Neural progenitor cell (in vitro differentiated cells): ENCODE data around the gene EXO5. TPM values are rescaled to one million over a fixed set of nuclear protein-coding genes. Genes with fewer than 3 reads are reported as not detected.
A peak's percentile ranks its signal among the peaks of the same experiment; 100 is the strongest.

Source experiments
- DNase-seq: peaks from one replicate; pipeline ENCODE4 v3.0.0-alpha.2; 2016; ENCODE audit warnings: low spot score
- H2AFZ ChIP-seq: fragments of 200-600 bp; sonication (generic); replicated peaks from 2 replicates; pipeline ENCODE4 v1.6.1; 2016; ENCODE audit warnings: antibody characterized with exemption
- H3F3A ChIP-seq: fragments of 200-600 bp; sonication (generic); 2 replicates; pipeline ENCODE4 v1.6.1; 2016; ENCODE audit warnings: antibody characterized with exemption, low read depth
- H3K27ac ChIP-seq: fragments of 200-600 bp; sonication (generic); 2 replicates; pipeline ENCODE4 v1.5.1; 2016; ENCODE audit warnings: mild to moderate bottlenecking
- H3K27me3 ChIP-seq: fragments of 200-600 bp; sonication (generic); 2 replicates; pipeline ENCODE4 v1.6.1; 2016; ENCODE audit warnings: mild to moderate bottlenecking, moderate library complexity
- H3K36me3 ChIP-seq: fragments of 200-600 bp; sonication (generic); 2 replicates; pipeline ENCODE4 v1.5.1; 2016
- H3K4me1 ChIP-seq: fragments of 200-600 bp; sonication (generic); 2 replicates; pipeline ENCODE4 v1.6.1; 2016; ENCODE audit warnings: mixed run types
- H3K4me2 ChIP-seq: fragments of 200-600 bp; sonication (generic); 2 replicates; pipeline ENCODE4 v1.6.1; 2016
- H3K4me3 ChIP-seq: fragments of 200-600 bp; sonication (generic); 2 replicates; pipeline ENCODE4 v1.5.1; 2016
- H3K79me2 ChIP-seq: fragments of 200-600 bp; sonication (generic); 2 replicates; pipeline ENCODE4 v1.6.1; 2016; ENCODE audit warnings: low read depth
- H3K9ac ChIP-seq: fragments of 200-600 bp; sonication (generic); 2 replicates; pipeline ENCODE4 v1.6.1; 2016
- H3K9me3 ChIP-seq: fragments of 200-600 bp; sonication (generic); 2 replicates; pipeline ENCODE4 v1.5.1; 2016; ENCODE audit warnings: low read depth
- H4K20me1 ChIP-seq: fragments of 200-600 bp; sonication (generic); 2 replicates; pipeline ENCODE4 v1.6.1; 2016; ENCODE audit warnings: low read depth
- H3K27ac Mint-ChIP-seq: 3 replicates; pipeline ENCODE4 v1.8.0; 2021; ENCODE audit warnings: mixed read lengths
- H3K27me3 Mint-ChIP-seq: 2 replicates; pipeline ENCODE4 v1.8.0; 2022; ENCODE audit warnings: low read depth, mild to moderate bottlenecking, inconsistent platforms, moderate library complexity, mixed read lengths; ENCODE audit not compliant: insufficient read depth
- H3K36me3 Mint-ChIP-seq: 3 replicates; pipeline ENCODE4 v1.8.0; 2021; ENCODE audit warnings: mixed read lengths
- H3K4me1 Mint-ChIP-seq: 3 replicates; pipeline ENCODE4 v1.8.0; 2021; ENCODE audit warnings: mixed read lengths
- H3K4me3 Mint-ChIP-seq: 3 replicates; pipeline ENCODE4 v1.8.0; 2021; ENCODE audit warnings: mild to moderate bottlenecking, moderate library complexity, mixed read lengths
- H3K9me3 Mint-ChIP-seq: 3 replicates; pipeline ENCODE4 v1.8.0; 2020; ENCODE audit warnings: mixed read lengths
- CTCF ChIP-seq: fragments of 200-600 bp; sonication (generic); IDR thresholded peaks from 2 replicates; pipeline ENCODE4 v1.5.1; 2017; ENCODE audit warnings: antibody characterized with exemption, mild to moderate bottlenecking
- EZH2 ChIP-seq: fragments of 200-600 bp; sonication (generic); IDR thresholded peaks from 2 replicates; pipeline ENCODE4 v1.6.1; 2017; ENCODE audit warnings: antibody characterized with exemption, mild to moderate bottlenecking, moderate library complexity
- EZH2phosphoT487 ChIP-seq: fragments of 200-600 bp; sonication (generic); IDR thresholded peaks from 2 replicates; pipeline ENCODE4 v1.6.1; 2017; ENCODE audit warnings: antibody characterized with exemption
- total RNA-seq: library from RNA; depleted of rRNA; stranded (reverse); fragments of >200 nt; gene quantifications from 2 replicates; pipeline ENCODE4 v1.2.3, GENCODE V29; 2015; ENCODE audit warnings: low replicate concordance

EXO5 gene
- total RNA-seq, 1 donor from 2014 or later: 11.9 TPM

GRCh38 chr1:40475268-40475667, 33.3 kb upstream of the EXO5 start:
- DNase-seq: no peak
- Histone ChIP-seq H3K4me3 (no peak overlapping the region), H3K36me3 (no peaks in the 10 kb centered on the region), H3K4me1 (peaks cover 9% of the 10 kb centered on the region), H3F3A (peaks cover 10% of the 10 kb centered on the region), H3K9me3 (peaks cover 19% of the 10 kb centered on the region), H3K27me3 (no peaks in the 10 kb centered on the region), H3K4me2 (no peak overlapping the region), H3K27ac (no peak overlapping the region), H4K20me1 (no peaks in the 10 kb centered on the region), H3K79me2 (no peaks in the 10 kb centered on the region), H2AFZ (no peak overlapping the region), H3K9ac (no peak overlapping the region)
- Mint-ChIP-seq H3K36me3 (peaks cover 24% of the 10 kb centered on the region), H3K27me3 (no peaks in the 10 kb centered on the region), H3K4me3 (no peak overlapping the region), H3K27ac (no peak overlapping the region), H3K9me3 (peaks cover 63% of the 10 kb centered on the region), H3K4me1 (peaks cover 7% of the 10 kb centered on the region)
- TF ChIP-seq EZH2: no peak
- TF ChIP-seq CTCF: no peak
- TF ChIP-seq EZH2phosphoT487: no peak

- Mint-ChIP-seq H3K4me3 (peak within 1 kb of the TSS; percentile 89), H3K27ac (peak within 1 kb of the TSS; percentile 58)
- peaks cover 9% of the 10 kb centered on the region for H3K4me1 ChIP-seq
Measured at GRCh38 chr1:40476924-40477677, 31.5 kb upstream of the EXO5 start, which contains the start of gene ZFP69. Gene ZFP69 (plus strand): TSS chr1:40477290. CDS start chr1:40479362, 2,072 bp downstream.

GRCh38 chr1:40477678-40478053, 30.9 kb upstream of the EXO5 start:
- Histone ChIP-seq H2AFZ (peak overlapping the region; percentile 91), H3F3A (peaks cover 10% of the 10 kb centered on the region), H3K79me2 (no peaks in the 10 kb centered on the region), H3K36me3 (no peaks in the 10 kb centered on the region), H3K4me2 (peak overlapping the region; percentile 90), H4K20me1 (no peaks in the 10 kb centered on the region), H3K9ac (peak overlapping the region; percentile 44), H3K4me3 (peak overlapping the region; percentile 80), H3K4me1 (peaks cover 9% of the 10 kb centered on the region), H3K27ac (no peak overlapping the region), H3K27me3 (no peaks in the 10 kb centered on the region), H3K9me3 (peaks cover 16% of the 10 kb centered on the region)
- TF ChIP-seq EZH2 (no peak), CTCF (no peak), EZH2phosphoT487 (no peak)
- DNase-seq: no peak
- Mint-ChIP-seq H3K4me1 (peaks cover 7% of the 10 kb centered on the region), H3K4me3 (peak overlapping the region; percentile 89), H3K9me3 (peaks cover 58% of the 10 kb centered on the region), H3K27ac (peak overlapping the region; percentile 58), H3K27me3 (no peaks in the 10 kb centered on the region), H3K36me3 (peaks cover 39% of the 10 kb centered on the region)

More at GRCh38 chr1:40476924-40477677, 31.5 kb upstream of the EXO5 start, which contains the start of gene ZFP69:
- Histone ChIP-seq H3K4me2 (peak within 1 kb of the TSS; percentile 90), H3K9me3 (peaks cover 16% of the 10 kb centered on the region), H3K27me3 (no peaks in the 10 kb centered on the region), H3K9ac (peak within 1 kb of the TSS; percentile 44), H4K20me1 (no peaks in the 10 kb centered on the region), H3K4me3 (peak within 1 kb of the TSS; percentile 80), H3F3A (peaks cover 10% of the 10 kb centered on the region), H3K36me3 (no peaks in the 10 kb centered on the region), H3K79me2 (no peaks in the 10 kb centered on the region), H2AFZ (peak within 1 kb of the TSS; percentile 91), H3K27ac (no peak within 1 kb of the TSS)
- Mint-ChIP-seq H3K27me3 (no peaks in the 10 kb centered on the region), H3K36me3 (peaks cover 33% of the 10 kb centered on the region), H3K4me1 (peaks cover 7% of the 10 kb centered on the region), H3K9me3 (peaks cover 57% of the 10 kb centered on the region)
- no peak for TF ChIP-seq CTCF
- no peak for TF ChIP-seq EZH2phosphoT487
- no peak for TF ChIP-seq EZH2
- peak; percentile 83 for DNase-seq
